Astrocyte (in vitro differentiated cells and primary cell): ENCODE measurements around the gene MFGE8. TPM values are rescaled to one million over a fixed set of nuclear protein-coding genes. Genes with fewer than 3 reads are reported as not detected.

ENCODE experiments used
- DNase-seq: peaks from one replicate; pipeline ENCODE4 v3.0.0-alpha.2; 2010; ENCODE audit warnings: low read depth
- FAIRE-seq: peaks from 2 replicates; lab custom pipeline; 2011; peaks lifted over from hg19 to GRCh38; lab: Jason Lieb, UNC
- H2AFZ ChIP-seq: 2 replicates; pipeline ENCODE4 v1.6.0; 2012; ENCODE audit warnings: low read depth, low read length, inconsistent platforms
- H3K27ac ChIP-seq: 2 replicates; pipeline ENCODE4 v1.5.1; 2011; ENCODE audit warnings: low read depth, low read length, inconsistent platforms
- H3K27me3 ChIP-seq: 2 replicates; pipeline ENCODE4 v1.6.0; 2011; ENCODE audit warnings: low read length, inconsistent platforms; ENCODE audit not compliant: insufficient read depth
- H3K36me3 ChIP-seq: 2 replicates; pipeline ENCODE4 v1.5.1; 2011; ENCODE audit warnings: low read length, inconsistent platforms; ENCODE audit not compliant: insufficient read depth
- H3K4me1 ChIP-seq: 2 replicates; pipeline ENCODE4 v1.5.1; 2011; ENCODE audit warnings: low read length, inconsistent platforms; ENCODE audit not compliant: insufficient read depth
- H3K4me2 ChIP-seq: 2 replicates; pipeline ENCODE4 v1.6.0; 2012; ENCODE audit warnings: low read length, inconsistent platforms
- H3K4me3 ChIP-seq: 2 replicates; pipeline ENCODE4 v1.5.1; 2011; ENCODE audit warnings: low read depth, mild to moderate bottlenecking, low read length, inconsistent platforms; ENCODE audit not compliant: insufficient read depth
- H3K79me2 ChIP-seq: 2 replicates; pipeline ENCODE4 v1.6.0; 2012; ENCODE audit warnings: mild to moderate bottlenecking, low read length, inconsistent platforms; ENCODE audit not compliant: insufficient read depth
- H3K9ac ChIP-seq: 2 replicates; pipeline ENCODE4 v1.6.0; 2012; ENCODE audit warnings: mild to moderate bottlenecking, low read length, inconsistent platforms
- H3K9me3 ChIP-seq: 2 replicates; pipeline ENCODE4 v1.5.1; 2012; ENCODE audit warnings: low read depth, mild to moderate bottlenecking, low read length, inconsistent platforms; ENCODE audit not compliant: insufficient read depth
- H4K20me1 ChIP-seq: 2 replicates; pipeline ENCODE4 v1.6.0; 2012; ENCODE audit warnings: low read length, inconsistent platforms; ENCODE audit not compliant: insufficient read depth
- H3K27ac Mint-ChIP-seq: one replicate; pipeline ENCODE4 v1.8.0; 2021; ENCODE audit warnings: mild to moderate bottlenecking, mixed read lengths; ENCODE audit not compliant: unreplicated experiment
- H3K27me3 Mint-ChIP-seq: one replicate; pipeline ENCODE4 v1.8.0; 2021; ENCODE audit warnings: low read depth, mixed read lengths; ENCODE audit not compliant: unreplicated experiment
- H3K36me3 Mint-ChIP-seq: one replicate; pipeline ENCODE4 v1.8.0; 2021; ENCODE audit warnings: low read depth, mixed read lengths; ENCODE audit not compliant: unreplicated experiment
- H3K4me1 Mint-ChIP-seq: one replicate; pipeline ENCODE4 v1.8.0; 2021; ENCODE audit warnings: low read depth, mixed read lengths; ENCODE audit not compliant: unreplicated experiment
- H3K4me3 Mint-ChIP-seq: one replicate; pipeline ENCODE4 v1.8.0; 2021; ENCODE audit warnings: mild to moderate bottlenecking, moderate library complexity, mixed read lengths; ENCODE audit not compliant: unreplicated experiment
- H3K9me3 Mint-ChIP-seq: one replicate; pipeline ENCODE4 v1.8.0; 2021; ENCODE audit warnings: mild to moderate bottlenecking, mixed read lengths; ENCODE audit not compliant: unreplicated experiment
- CTCF ChIP-seq: IDR thresholded peaks from 2 replicates; pipeline ENCODE4 v1.5.1; 2011; ENCODE audit warnings: low read depth, mild to moderate bottlenecking, inconsistent platforms, low read length, moderate library complexity; ENCODE audit not compliant: insufficient read depth
- EZH2 ChIP-seq: IDR thresholded peaks from 2 replicates; pipeline ENCODE4 v1.6.1; 2012; ENCODE audit warnings: mild to moderate bottlenecking, low read length, inconsistent platforms; ENCODE audit not compliant: insufficient read depth
- total RNA-seq: library from RNA; stranded (reverse); gene quantifications from 2 replicates; pipeline ENCODE4 v1.2.1, GENCODE V29; 2021

MFGE8 gene
- total RNA-seq, 1 donor from 2014 or later, result 276 TPM

DNA sequence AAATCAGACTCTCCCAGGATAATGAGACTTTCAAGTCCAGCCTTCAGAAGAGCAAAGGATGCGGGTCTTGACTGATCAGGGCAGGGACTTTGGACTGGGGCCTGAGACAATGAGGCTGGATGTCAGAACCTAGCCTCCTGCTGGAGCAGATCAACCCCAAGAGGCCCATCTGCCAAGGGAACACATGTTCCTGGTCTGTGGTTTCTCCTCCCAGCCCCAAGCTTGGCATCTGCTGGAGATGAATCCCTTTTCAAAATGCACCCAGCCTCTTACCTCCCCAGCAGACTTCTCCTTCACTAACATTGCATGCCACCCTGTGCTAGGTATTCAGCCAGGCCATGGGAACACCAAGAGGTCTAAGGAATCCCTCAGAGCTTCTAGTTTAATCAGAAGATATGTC lies 43.7 kb upstream of the MFGE8 start:
- Histone ChIP-seq H3K9me3 (no peaks in the 10 kb centered on the region), H3K4me3 (no peak overlapping the region), H3K79me2 (no peaks in the 10 kb centered on the region), H3K36me3 (no peaks in the 10 kb centered on the region), H2AFZ (no peak overlapping the region), H3K4me2 (no peak overlapping the region), H4K20me1 (no peaks in the 10 kb centered on the region), H3K27ac (no peak overlapping the region), H3K9ac (no peak overlapping the region), H3K4me1 (peaks cover 4% of the 10 kb centered on the region), H3K27me3 (no peaks in the 10 kb centered on the region)
- Mint-ChIP-seq H3K27ac (no peak overlapping the region), H3K4me3 (no peak overlapping the region), H3K4me1 (no peaks in the 10 kb centered on the region), H3K36me3 (no peaks in the 10 kb centered on the region), H3K9me3 (no peaks in the 10 kb centered on the region), H3K27me3 (peaks cover 21% of the 10 kb centered on the region)
- DNase-seq (no peak), FAIRE-seq (no peak)
- TF ChIP-seq CTCF (no peak), EZH2 (no peak)

- no peak overlapping the region for H3K4me2 ChIP-seq
- no peaks in the 10 kb centered on the region for H3K79me2 ChIP-seq
- H3K27me3 ChIP-seq, result no peaks in the 10 kb centered on the region
- Mint-ChIP-seq H3K27me3 (peaks cover 21% of the 10 kb centered on the region), H3K4me1 (no peaks in the 10 kb centered on the region), H3K4me3 (no peak overlapping the region), H3K9me3 (peaks cover 2% of the 10 kb centered on the region), H3K36me3 (peaks cover 1% of the 10 kb centered on the region), H3K27ac (no peak overlapping the region)
- DNase-seq, result no peak
- no peak overlapping the region for H3K9ac ChIP-seq
- no peak overlapping the region for H2AFZ ChIP-seq
- no peak for TF ChIP-seq EZH2
- TF ChIP-seq CTCF, result no peak
- peaks cover 4% of the 10 kb centered on the region for H3K4me1 ChIP-seq
- H3K9me3 ChIP-seq, result no peaks in the 10 kb centered on the region
- H3K4me3 ChIP-seq, result no peak overlapping the region
- no peaks in the 10 kb centered on the region for H4K20me1 ChIP-seq
- no peaks in the 10 kb centered on the region for H3K36me3 ChIP-seq
- no peak overlapping the region for H3K27ac ChIP-seq
- FAIRE-seq, result no peak
Measured at GRCh38 chr15:88956263-88956662, 43.1 kb upstream of the MFGE8 start.

GRCh38 chr15:88954431-88955277 lies 41.5 kb upstream of the MFGE8 start:
- no peak overlapping the region for H3K27ac Mint-ChIP-seq
- FAIRE-seq (no peak), DNase-seq (no peak)
- no peaks in the 10 kb centered on the region for H3K36me3 ChIP-seq
- H3K9ac ChIP-seq, result no peak overlapping the region
- peaks cover 1% of the 10 kb centered on the region for H3K36me3 Mint-ChIP-seq
- no peaks in the 10 kb centered on the region for H3K79me2 ChIP-seq
- H3K9me3 Mint-ChIP-seq, result peaks cover 2% of the 10 kb centered on the region
- H3K4me3 Mint-ChIP-seq, result no peak overlapping the region
- H3K4me1 ChIP-seq, result peaks cover 4% of the 10 kb centered on the region
- H4K20me1 ChIP-seq, result no peaks in the 10 kb centered on the region
- no peaks in the 10 kb centered on the region for H3K9me3 ChIP-seq
- no peaks in the 10 kb centered on the region for H3K4me1 Mint-ChIP-seq
- H3K4me3 ChIP-seq, result no peak overlapping the region
- no peak overlapping the region for H3K27ac ChIP-seq
- peak overlapping the region; percentile 60 for H2AFZ ChIP-seq
- TF ChIP-seq CTCF (no peak), EZH2 (no peak)
- no peaks in the 10 kb centered on the region for H3K27me3 ChIP-seq
- H3K27me3 Mint-ChIP-seq, result peaks cover 19% of the 10 kb centered on the region
- H3K4me2 ChIP-seq, result no peak overlapping the region
